HepG2 (cell line): ENCODE measurements around the gene ZNF506. TPM values are rescaled to one million over a fixed set of nuclear protein-coding genes. Genes with fewer than 3 reads are reported as not detected.

Source experiments
- CBX5 ChIP-seq: sonication (generic); formaldehyde crosslinking; IDR thresholded peaks from 2 replicates; pipeline ENCODE4 v1.4.0; 2020; ENCODE audit warnings: missing genetic modification reagents, borderline replicate concordance
- CEBPZ ChIP-seq: IDR thresholded peaks from 2 replicates; pipeline ENCODE4 v1.6.1; 2012; ENCODE audit warnings: low read length, improper control_type of control experiment
- FOXJ3 ChIP-seq: sonication (generic); formaldehyde crosslinking; IDR thresholded peaks from 2 replicates; pipeline ENCODE4 v1.4.0; 2020; ENCODE audit warnings: missing genetic modification reagents, mild to moderate bottlenecking, borderline replicate concordance
- HIC2 ChIP-seq: sonication (generic); formaldehyde crosslinking; IDR thresholded peaks from 2 replicates; pipeline ENCODE4 v1.9.0; 2022; ENCODE audit warnings: low read depth, missing genetic modification reagents
- NFKB2 ChIP-seq: sonication (generic); formaldehyde crosslinking; IDR thresholded peaks from 2 replicates; pipeline ENCODE4 v1.4.0; 2020; ENCODE audit warnings: missing genetic modification reagents, borderline replicate concordance
- REXO4 ChIP-seq: sonication (generic); formaldehyde crosslinking; IDR thresholded peaks from 2 replicates; pipeline ENCODE4 v1.8.0; 2022; ENCODE audit warnings: missing genetic modification reagents, mild to moderate bottlenecking, borderline replicate concordance
- SOX5 ChIP-seq: IDR thresholded peaks from 2 replicates; pipeline ENCODE4 v1.6.1; 2016; ENCODE audit warnings: borderline replicate concordance
- SP1 ChIP-seq, 2 experiments: fragments of 450-650 bp in 1 of 2; sonication (generic) in 1 of 2; formaldehyde crosslinking in 1 of 2; IDR thresholded peaks; 2 replicates each; pipeline versions ENCODE4 v1.4.0 to v1.6.1; 2016 to 2020; ENCODE audit warnings: missing genetic modification reagents in 1 of 2
- SSRP1 ChIP-seq: IDR thresholded peaks from 2 replicates; pipeline ENCODE4 v1.6.1; 2016; ENCODE audit warnings: control low read depth
- XRCC5 ChIP-seq: fragments of 200-400 bp; formaldehyde crosslinking; optimal IDR thresholded peaks from 2 replicates; pipeline ENCODE3; 2017; ENCODE audit warnings: mild to moderate bottlenecking, low read length
- ZBTB20 ChIP-seq: sonication (generic); formaldehyde crosslinking; IDR thresholded peaks from 2 replicates; pipeline ENCODE4 v1.8.1; 2023; ENCODE audit warnings: missing genetic modification reagents, low read depth, mild to moderate bottlenecking, borderline replicate concordance
- ZBTB46 ChIP-seq: sonication (generic); formaldehyde crosslinking; IDR thresholded peaks from 2 replicates; pipeline ENCODE4 v1.4.0; 2020; ENCODE audit warnings: mild to moderate bottlenecking, missing genetic modification reagents, borderline replicate concordance
- ZBTB7A ChIP-seq: sonication (generic); formaldehyde crosslinking; IDR thresholded peaks from 2 replicates; pipeline ENCODE4 v1.8.0; 2022; ENCODE audit warnings: mild to moderate bottlenecking, missing genetic modification reagents
- ZNF124 ChIP-seq: sonication (generic); formaldehyde crosslinking; IDR thresholded peaks from 2 replicates; pipeline ENCODE4 v1.4.0; 2020; ENCODE audit warnings: missing genetic modification reagents
- ZNF282 ChIP-seq: fragments of 450-650 bp; IDR thresholded peaks from 2 replicates; pipeline ENCODE4 v1.6.1; 2018; ENCODE audit not compliant: partially characterized antibody
- ZNF3 ChIP-seq: IDR thresholded peaks from 2 replicates; pipeline ENCODE4 v1.7.0; 2017; ENCODE audit warnings: inconsistent platforms
- ZNF556 ChIP-seq: sonication (generic); formaldehyde crosslinking; IDR thresholded peaks from 2 replicates; pipeline ENCODE4 v1.4.0; 2020; ENCODE audit warnings: mild to moderate bottlenecking, missing genetic modification reagents, borderline replicate concordance
- ZNF629 ChIP-seq: sonication (generic); formaldehyde crosslinking; conservative IDR thresholded peaks from 2 replicates; pipeline ENCODE4 v1.5.0; 2020; ENCODE audit warnings: missing genetic modification reagents
- ZNF672 ChIP-seq: sonication (generic); formaldehyde crosslinking; IDR thresholded peaks from 2 replicates; pipeline ENCODE4 v1.8.1; 2022; ENCODE audit warnings: missing genetic modification reagents
- ZNF713 ChIP-seq: sonication (generic); formaldehyde crosslinking; IDR thresholded peaks from 2 replicates; pipeline ENCODE4 v1.4.0; 2020; ENCODE audit warnings: mild to moderate bottlenecking, missing genetic modification reagents
- ZUFSP ChIP-seq: sonication (generic); formaldehyde crosslinking; IDR thresholded peaks from 2 replicates; pipeline ENCODE4 v1.9.0; 2021; ENCODE audit warnings: missing genetic modification reagents, mild to moderate bottlenecking, borderline replicate concordance
- polyA plus RNA-seq, 8 experiments: library from polyadenylated mRNA; depleted of rRNA in 3 of 8; stranded (reverse) in 7 of 8; unstranded in 1 of 8; fragments of >200 nt; fragmentation: Illumina TruSeq in 4 of 8; extraction: Trizol in 4 of 8; gene quantifications; 2 replicates each; pipeline versions ENCODE4 v1.2.1 to v1.2.3, GENCODE V29; 2011 to 2016; ENCODE audit warnings: low read depth in 4 of 8, missing spikeins in 1 of 8, mixed read lengths in 1 of 8; ENCODE audit not compliant: insufficient read depth in 1 of 8
- total RNA-seq, 5 experiments: library from RNA; depleted of rRNA; stranded (reverse); fragments of >200 nt; fragmentation: Illumina TruSeq; extraction: Trizol; gene quantifications; 2 replicates each; pipeline ENCODE4 v1.2.3, GENCODE V29; 2016; ENCODE audit warnings: low read depth in 1 of 5

The ZNF506 gene
- total and polyA plus RNA-seq, 2 of the 13 experiments (the other 11 are each of a cell fraction or from before 2014, with no cell fraction given) = not detected

- TF ChIP-seq ZUFSP = no peak
- no peak for TF ChIP-seq REXO4 (CRISPR knock-in tag)
- TF ChIP-seq HIC2 (CRISPR knock-in tag) = no peak; the same call in 1 of the 2 replicates
- TF ChIP-seq ZBTB7A (CRISPR knock-in tag) = no peak
- TF ChIP-seq ZNF3 = no peak
- TF ChIP-seq ZNF713 = no peak
- no peak for TF ChIP-seq ZBTB20 (CRISPR knock-in tag)
- no peak for TF ChIP-seq FOXJ3 (CRISPR knock-in tag)
- TF ChIP-seq CBX5 (CRISPR knock-in tag) = peak; percentile 15; the same call in 1 of the 2 replicates
- TF ChIP-seq NFKB2 (CRISPR knock-in tag) = peak; percentile 71; the same call in 1 of the 2 replicates
- TF ChIP-seq ZNF282 = no peak
- TF ChIP-seq ZNF629 = no peak
- TF ChIP-seq ZNF672 (CRISPR knock-in tag) = no peak
- 0 out of 2 replicates have a peak, but pooled peaks have one; percentile 31 for TF ChIP-seq ZNF124 (CRISPR knock-in tag)
- TF ChIP-seq SP1 (IDR thresholded peaks at IDR 0.05) = no peak
- TF ChIP-seq SP1 (CRISPR knock-in tag; IDR thresholded peaks at IDR 0.05) = peak; percentile 96
- peak; percentile 6; the same call in 1 of the 2 replicates for TF ChIP-seq ZBTB46
- TF ChIP-seq ZNF556 (CRISPR knock-in tag) = no peak
- TF ChIP-seq XRCC5 = peak; percentile 84
- peak; percentile 56; the same call in 1 of the 2 replicates for TF ChIP-seq SOX5
- TF ChIP-seq SSRP1 (CRISPR knock-in tag) = no peak
- no peak for TF ChIP-seq CEBPZ
Observed at GRCh38 chr19:19776206-19777008, 45.1 kb downstream of the ZNF506 start (continued).
